Neuron (in vitro differentiated cells): Measurements from ENCODE around the gene CLIC3.

Source experiments
- H2AFZ ChIP-seq: one replicate; pipeline ENCODE4 v1.6.1; 2013; ENCODE audit warnings: low read depth, mild to moderate bottlenecking, inconsistent platforms, low read length, moderate library complexity
- H3K27me3 ChIP-seq: one replicate; pipeline ENCODE4 v1.6.1; 2013; ENCODE audit warnings: low read length; ENCODE audit not compliant: insufficient read depth
- H3K36me3 ChIP-seq: one replicate; pipeline ENCODE4 v1.6.1; 2013; ENCODE audit warnings: low read length; ENCODE audit not compliant: insufficient read depth
- H3K4me1 ChIP-seq: one replicate; pipeline ENCODE4 v1.6.1; 2013; ENCODE audit warnings: low read length; ENCODE audit not compliant: insufficient read depth
- H3K4me3 ChIP-seq: 2 replicates; pipeline ENCODE4 v1.5.1; 2013; ENCODE audit warnings: mild to moderate bottlenecking, low read length, moderate library complexity
- H3K9me3 ChIP-seq: one replicate; pipeline ENCODE4 v1.6.1; 2013; ENCODE audit warnings: low read length

The CLIC3 gene

DNA sequence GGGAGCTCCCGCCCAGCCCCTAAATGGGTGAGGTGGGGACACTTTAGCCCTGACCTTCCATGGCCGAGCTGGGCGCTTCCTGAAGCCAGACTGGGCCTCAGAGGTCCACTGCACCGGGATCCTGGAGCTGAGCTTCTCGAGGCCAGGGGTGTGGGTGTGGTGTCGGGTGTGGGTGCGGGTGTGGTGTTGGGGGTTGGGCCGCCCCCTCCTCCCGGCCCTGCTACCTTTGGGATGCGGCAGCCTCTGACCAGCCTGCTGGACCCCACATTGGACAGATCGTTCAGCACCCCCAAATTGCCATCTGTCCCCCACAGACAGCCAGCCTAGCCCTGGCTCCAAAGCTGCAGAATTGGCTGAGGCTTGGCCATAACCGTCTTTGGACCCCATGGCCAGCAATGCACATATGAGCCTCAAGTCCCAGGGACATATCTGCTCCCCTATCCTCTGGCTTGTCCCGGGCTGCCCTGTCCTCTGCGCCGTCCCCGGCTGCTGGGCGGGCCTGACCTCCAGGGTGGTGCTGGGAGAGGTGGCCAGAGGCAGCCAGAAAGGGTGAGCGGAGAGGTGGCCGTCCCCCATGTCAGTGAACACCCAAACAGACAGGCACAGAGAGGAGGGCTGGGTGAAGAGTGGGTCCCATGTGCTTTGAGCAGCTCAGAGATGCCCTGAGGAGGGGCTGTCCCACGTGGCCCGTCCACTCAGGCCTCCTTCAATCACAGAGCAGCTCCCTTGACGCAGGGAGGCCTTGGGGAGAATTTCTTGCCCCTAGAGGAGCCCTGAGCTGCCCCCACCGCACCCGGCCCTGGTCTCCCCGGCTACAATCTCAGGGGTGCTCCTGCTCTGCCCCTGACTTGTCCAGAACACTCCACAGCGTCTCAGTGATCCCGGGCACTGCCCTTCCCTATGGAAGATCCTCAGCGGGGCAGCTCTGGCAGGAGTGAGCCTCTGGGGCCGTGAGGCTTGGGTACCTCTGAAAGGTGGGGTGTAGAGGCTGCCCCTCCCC is 22.4 kb downstream of the CLIC3 start:
- H3K4me1 ChIP-seq = no peaks in the 10 kb centered on the region
- H3K36me3 ChIP-seq = no peaks in the 10 kb centered on the region
- H3K9me3 ChIP-seq = peaks cover 5% of the 10 kb centered on the region
- H2AFZ ChIP-seq = no peak overlapping the region
- peaks cover 70% of the 10 kb centered on the region for H3K27me3 ChIP-seq
- no peak overlapping the region for H3K4me3 ChIP-seq

DNA sequence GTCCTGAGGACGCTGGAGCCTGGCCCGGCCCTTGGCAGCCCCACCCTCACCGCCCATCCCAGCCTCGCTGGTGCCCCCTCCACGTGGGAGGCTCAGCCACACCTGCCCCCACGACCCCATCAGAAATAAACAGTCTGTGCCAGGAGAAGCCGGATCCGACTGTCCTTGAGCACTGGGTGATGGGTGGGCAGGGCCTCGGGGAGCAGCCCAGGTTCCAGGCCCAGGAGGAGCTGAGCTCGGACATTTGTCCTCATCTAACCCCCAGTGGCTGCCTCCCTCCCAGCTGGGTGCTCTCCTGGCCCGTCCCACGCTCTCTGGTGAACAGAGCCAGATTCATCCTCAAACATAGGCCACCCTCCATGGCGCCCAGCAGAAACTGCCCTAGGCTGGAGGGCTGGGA is 23.6 kb downstream of the CLIC3 start:
- Histone ChIP-seq H3K4me3 (no peak overlapping the region), H3K4me1 (no peaks in the 10 kb centered on the region), H3K36me3 (no peaks in the 10 kb centered on the region), H3K27me3 (peaks cover 64% of the 10 kb centered on the region), H2AFZ (no peak overlapping the region), H3K9me3 (peaks cover 5% of the 10 kb centered on the region)

DNA sequence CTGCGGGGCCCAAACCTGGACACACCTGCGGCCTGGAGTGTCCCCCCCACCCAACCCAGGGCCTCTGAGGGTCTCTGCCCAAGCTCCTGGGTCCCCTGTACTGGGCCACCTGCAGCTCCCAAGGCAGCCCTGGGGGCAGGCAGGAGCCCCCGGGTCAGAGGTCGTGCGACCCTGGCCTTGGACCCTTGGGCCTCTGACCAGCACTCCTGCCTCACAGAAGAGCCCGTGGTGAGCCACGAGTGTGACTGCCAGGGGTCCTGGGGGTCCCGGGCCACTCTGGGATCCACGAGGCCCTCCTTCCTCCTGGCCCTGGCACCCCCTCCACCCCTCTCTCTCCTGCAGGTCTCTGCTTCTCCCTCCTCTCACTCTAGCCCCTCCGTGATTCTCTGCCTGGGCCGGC is 24.0 kb downstream of the CLIC3 start:
- Histone ChIP-seq H3K4me1 (no peaks in the 10 kb centered on the region), H3K9me3 (peaks cover 5% of the 10 kb centered on the region), H3K36me3 (no peaks in the 10 kb centered on the region), H3K4me3 (no peak overlapping the region), H2AFZ (no peak overlapping the region), H3K27me3 (peaks cover 60% of the 10 kb centered on the region)

DNA sequence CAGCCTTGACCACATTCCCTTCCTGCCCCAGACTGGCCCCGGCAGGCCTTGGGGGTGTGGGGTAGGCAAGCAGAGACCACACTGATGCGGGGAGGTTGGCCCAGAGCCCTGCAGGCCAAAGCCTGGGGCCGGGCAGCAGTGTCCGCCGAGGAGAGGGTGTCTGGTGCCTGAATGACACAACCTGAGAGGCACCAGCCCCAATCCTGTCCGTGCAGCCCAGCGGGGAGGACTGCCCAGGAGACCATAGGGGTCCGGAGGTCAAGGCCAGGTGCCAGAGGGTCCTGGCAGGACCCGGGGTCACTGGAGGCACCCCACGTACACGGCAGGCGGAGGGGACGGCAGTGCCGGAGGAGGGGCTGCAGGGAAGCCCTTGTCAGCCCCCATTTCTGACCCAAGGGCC is 24.6 kb downstream of the CLIC3 start:
- Histone ChIP-seq H3K27me3 (peaks cover 54% of the 10 kb centered on the region), H3K36me3 (no peaks in the 10 kb centered on the region), H3K4me1 (no peaks in the 10 kb centered on the region), H2AFZ (no peak overlapping the region), H3K9me3 (peaks cover 5% of the 10 kb centered on the region), H3K4me3 (no peak overlapping the region)

DNA sequence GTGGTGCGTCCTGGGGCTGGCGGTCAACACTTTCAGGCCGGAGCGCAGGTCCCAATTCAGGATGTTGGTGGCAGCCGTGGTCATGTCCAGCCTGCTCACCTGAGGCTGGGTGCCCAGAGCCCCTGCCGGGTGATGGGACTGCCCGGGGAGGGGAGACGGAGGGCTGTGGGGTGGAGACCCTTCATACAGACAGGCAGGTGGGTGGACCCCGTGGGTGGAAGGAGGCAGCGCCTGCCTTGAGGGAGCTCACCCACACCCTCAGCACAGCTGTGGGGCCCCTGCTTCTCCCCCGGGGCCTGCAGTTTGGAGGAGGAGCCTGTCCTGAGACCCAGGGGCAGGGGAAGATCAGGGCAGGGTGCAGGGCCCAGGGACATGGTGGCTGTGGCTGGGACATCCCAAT is 26.0 kb downstream of the CLIC3 start:
- H3K4me3 ChIP-seq = no peak overlapping the region
- peaks cover 3% of the 10 kb centered on the region for H3K4me1 ChIP-seq
- H3K36me3 ChIP-seq = no peaks in the 10 kb centered on the region
- H2AFZ ChIP-seq = no peak overlapping the region
- peaks cover 46% of the 10 kb centered on the region for H3K27me3 ChIP-seq
- peaks cover 5% of the 10 kb centered on the region for H3K9me3 ChIP-seq

DNA sequence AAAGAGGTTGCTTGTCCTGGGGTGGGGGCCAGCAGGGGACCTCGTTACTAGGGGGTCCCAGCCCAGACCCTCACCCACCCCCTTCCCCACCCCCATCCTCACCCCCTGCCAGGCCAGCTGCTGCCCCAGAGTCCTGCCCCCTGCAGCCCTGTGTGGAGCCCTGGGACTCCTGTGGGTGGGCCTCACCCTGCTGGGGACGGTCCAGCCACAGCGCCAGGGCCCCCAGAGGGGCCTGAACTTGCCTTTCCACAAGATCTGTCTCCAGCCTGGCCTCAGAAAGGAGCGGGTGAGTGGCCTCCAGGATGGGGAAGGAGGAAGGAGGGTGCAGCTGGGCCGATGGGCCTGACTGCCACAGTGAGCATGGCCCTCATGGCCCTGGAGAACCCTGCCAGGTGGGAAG is 26.6 kb downstream of the CLIC3 start:
- peaks cover 3% of the 10 kb centered on the region for H3K4me1 ChIP-seq
- no peaks in the 10 kb centered on the region for H3K36me3 ChIP-seq
- no peak overlapping the region for H3K4me3 ChIP-seq

DNA sequence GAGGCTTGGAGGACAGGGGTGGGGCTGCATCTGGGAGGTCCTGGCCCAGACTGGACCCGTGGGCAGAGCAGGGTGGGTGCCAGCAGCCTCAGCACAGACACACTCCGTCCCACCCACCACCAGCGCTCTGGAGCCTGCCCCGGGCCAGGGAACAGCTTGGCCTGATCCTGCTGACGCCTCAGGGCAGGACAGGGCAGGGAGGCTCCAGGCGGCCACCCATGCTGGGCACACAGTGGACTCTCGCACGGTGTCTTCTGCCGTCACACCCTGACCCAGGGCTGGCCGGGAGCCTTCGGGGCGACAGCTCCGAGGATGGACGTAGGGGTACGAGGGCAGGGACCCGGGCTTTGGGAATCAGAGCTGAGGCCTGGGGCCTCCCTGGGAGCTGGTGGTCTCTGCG is 27.2 kb downstream of the CLIC3 start:
- Histone ChIP-seq H3K9me3 (no peaks in the 10 kb centered on the region), H2AFZ (no peak overlapping the region), H3K36me3 (no peaks in the 10 kb centered on the region), H3K4me1 (peaks cover 9% of the 10 kb centered on the region), H3K27me3 (peaks cover 36% of the 10 kb centered on the region), H3K4me3 (no peak overlapping the region)

More for the DNA sequence above, 26.6 kb downstream of the CLIC3 start:
- peaks cover 41% of the 10 kb centered on the region for H3K27me3 ChIP-seq
- H2AFZ ChIP-seq = no peak overlapping the region
- H3K9me3 ChIP-seq = no peaks in the 10 kb centered on the region

DNA sequence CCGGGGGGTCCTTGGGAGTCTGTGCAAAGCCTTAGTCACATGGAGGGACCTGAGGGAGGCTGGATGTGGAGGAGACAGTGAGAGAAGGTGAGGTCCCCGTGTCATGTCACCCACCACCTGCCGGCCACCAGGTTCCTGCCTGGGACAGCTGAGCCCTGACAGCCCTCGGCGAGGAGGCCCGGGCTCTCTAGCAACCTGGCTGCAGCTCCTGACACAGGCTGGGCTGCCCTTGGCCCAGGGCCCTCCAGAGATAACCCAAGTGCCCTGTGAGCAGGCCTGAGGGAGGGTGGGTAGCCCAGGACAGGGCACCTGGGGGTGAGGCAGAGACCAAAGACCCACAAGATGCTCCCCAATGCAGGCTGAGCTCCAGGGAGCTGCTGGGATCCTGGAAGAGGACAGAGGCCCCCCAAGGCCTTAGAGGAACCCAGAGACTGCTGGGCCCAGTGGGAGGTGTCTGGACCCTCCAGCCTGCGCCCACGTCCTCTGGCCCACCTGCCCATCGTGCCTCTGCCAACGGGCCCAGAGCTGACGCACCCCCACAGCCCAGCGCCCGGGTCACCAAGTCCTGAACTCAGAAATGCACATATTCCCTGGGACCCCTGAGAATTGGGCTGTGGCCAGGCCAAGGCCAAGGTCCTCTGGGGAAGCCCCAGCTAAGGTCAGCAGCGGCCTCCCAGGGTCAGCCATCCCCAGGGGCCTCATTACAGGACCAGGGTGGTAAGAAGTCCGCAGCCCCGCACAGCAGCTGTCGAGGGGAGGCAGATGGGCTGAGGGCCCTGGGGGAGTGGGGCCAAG is 27.8 kb downstream of the CLIC3 start:
- Histone ChIP-seq H2AFZ (no peak overlapping the region), H3K4me1 (peaks cover 14% of the 10 kb centered on the region), H3K27me3 (peaks cover 30% of the 10 kb centered on the region), H3K36me3 (no peaks in the 10 kb centered on the region), H3K4me3 (no peak overlapping the region), H3K9me3 (no peaks in the 10 kb centered on the region)

DNA sequence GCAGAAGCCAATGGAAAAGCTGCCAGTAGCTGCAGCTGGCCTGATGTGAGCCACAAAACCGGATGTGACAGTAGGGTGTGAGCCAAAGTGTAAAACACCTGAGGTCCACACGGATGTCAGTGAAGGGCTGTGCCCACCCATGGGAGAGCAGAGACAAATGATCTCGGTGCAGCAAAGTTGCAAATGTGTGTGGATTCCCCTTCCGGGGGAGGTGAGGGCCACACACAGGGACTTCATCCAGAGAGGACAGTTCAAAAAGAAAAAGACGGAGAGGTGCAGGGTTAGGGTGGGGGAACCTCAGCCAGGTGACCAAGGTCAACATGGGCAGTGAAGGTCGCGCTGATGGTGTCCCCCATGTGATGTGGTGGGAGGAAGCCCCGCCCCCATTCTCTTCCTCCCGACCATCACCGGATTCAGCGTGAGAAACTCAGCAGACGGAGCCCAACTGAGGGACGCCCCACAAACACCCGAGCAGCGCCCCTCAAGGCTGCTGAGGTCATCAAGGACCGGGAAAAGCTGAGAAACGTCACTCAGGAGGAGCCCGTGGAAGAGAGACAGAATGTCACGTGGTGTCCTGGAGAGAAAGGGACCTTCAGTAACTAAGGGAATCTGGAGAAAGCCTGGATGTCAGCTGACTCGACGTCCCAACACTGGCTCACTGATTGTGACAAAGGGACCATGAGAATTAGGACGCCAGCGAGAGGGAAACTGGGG is 30.4 kb downstream of the CLIC3 start:
- peaks cover 17% of the 10 kb centered on the region for H3K4me1 ChIP-seq
- no peaks in the 10 kb centered on the region for H3K36me3 ChIP-seq
- no peak overlapping the region for H3K4me3 ChIP-seq
- no peaks in the 10 kb centered on the region for H3K9me3 ChIP-seq
- H2AFZ ChIP-seq = no peak overlapping the region
- peaks cover 16% of the 10 kb centered on the region for H3K27me3 ChIP-seq

DNA sequence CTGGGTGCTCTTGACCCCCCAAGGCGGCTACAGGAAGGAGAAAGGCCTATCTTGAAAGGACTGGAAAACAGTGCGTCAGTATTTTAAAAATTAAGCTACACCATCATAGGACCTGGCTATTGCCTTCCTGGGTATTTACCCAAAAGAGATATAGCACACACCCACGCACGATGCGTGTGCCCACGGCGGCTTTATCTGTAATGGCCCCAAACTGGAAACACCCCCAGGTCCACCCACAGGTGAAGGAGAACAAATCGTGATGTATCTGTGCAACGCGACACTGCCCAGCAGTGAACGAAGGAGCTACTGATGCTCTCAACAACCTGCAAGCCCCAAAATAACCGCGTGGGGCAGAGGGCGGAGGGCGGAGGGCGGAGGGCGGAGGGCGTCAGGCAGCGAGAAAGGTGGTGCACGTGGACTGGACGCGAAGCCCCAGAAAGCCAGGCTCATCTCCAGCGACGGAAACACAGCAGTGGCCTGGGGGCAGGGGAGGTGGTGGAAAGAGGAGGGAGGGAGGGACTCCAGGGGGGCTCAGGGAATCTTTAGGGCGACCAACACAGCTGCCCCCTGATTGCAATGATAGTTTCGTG is 31.4 kb downstream of the CLIC3 start:
- Histone ChIP-seq H2AFZ (no peak overlapping the region), H3K27me3 (peaks cover 7% of the 10 kb centered on the region), H3K4me3 (no peak overlapping the region), H3K4me1 (peaks cover 17% of the 10 kb centered on the region), H3K9me3 (no peaks in the 10 kb centered on the region), H3K36me3 (no peaks in the 10 kb centered on the region)

DNA sequence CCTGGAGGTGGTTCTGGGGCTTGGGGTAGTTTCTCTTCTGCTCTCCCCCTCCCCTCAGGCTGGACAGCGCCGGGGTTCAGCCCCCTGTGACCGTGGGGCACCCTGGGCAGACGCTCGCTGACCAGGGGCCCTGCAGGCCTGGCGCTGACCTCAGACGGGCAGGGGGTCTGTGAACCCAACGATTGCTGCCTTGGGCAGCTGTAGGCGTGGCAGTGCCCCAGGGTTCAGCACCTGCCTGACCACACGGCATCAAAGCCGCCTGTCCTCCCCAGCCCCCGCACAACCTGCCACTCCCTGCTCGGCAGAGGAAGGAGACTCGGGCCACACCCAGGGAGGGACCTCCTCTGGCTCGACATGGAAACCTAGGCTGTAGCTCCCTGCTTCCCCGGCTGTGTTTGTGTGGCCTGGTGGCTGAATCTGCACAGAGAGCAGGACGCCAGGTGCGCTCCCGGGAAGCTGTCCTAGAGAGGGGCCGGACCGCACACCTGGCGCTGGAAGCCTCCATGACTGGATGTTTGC is 32.1 kb downstream of the CLIC3 start:
- Histone ChIP-seq H3K4me1 (peaks cover 17% of the 10 kb centered on the region), H3K27me3 (peaks cover 6% of the 10 kb centered on the region), H3K9me3 (no peaks in the 10 kb centered on the region), H3K4me3 (no peak overlapping the region), H3K36me3 (no peaks in the 10 kb centered on the region), H2AFZ (no peak overlapping the region)

DNA sequence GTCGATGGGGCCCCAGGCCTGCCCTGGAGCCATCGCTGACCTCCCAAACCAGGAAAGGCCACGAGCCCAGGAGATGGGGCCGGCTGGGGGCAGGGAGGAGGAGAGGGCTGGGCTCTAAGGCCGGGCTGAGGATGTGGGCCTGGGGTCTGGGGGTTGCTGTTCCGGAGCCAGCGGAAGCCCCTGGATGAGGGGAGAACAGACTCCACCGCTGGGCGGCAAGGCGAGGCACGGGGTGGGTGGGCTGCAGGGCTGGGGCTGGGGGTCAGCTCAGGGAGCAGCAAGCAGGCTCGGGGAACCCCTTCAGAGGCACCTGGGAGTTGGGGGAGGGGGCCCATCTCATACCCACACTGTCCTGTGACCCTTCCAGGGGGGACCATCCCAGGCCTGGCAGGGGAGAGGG is 32.6 kb downstream of the CLIC3 start:
- peaks cover 17% of the 10 kb centered on the region for H3K4me1 ChIP-seq
- no peaks in the 10 kb centered on the region for H3K36me3 ChIP-seq
- H3K9me3 ChIP-seq = no peaks in the 10 kb centered on the region
- no peak overlapping the region for H2AFZ ChIP-seq
- no peak overlapping the region for H3K4me3 ChIP-seq
- H3K27me3 ChIP-seq = peaks cover 6% of the 10 kb centered on the region
